Fibroblast of skin of back (primary cell): ENCODE measurements around the gene LDAF1. TPM values are rescaled to one million over a fixed set of nuclear protein-coding genes. Genes with fewer than 3 reads are reported as not detected.
"Not testable (repeated sequence)": the region's sequence is repeated elsewhere in the genome, so short reads cannot be mapped to it uniquely, and the experiment has no call there.

Source experiments
- DNase-seq: peaks from one replicate; pipeline ENCODE4 v3.0.0-alpha.2; 2013
- polyA plus RNA-seq, 2 experiments: library from polyadenylated mRNA; unstranded; fragments of 120-200 nt; gene quantifications; one replicate each; pipeline ENCODE4 v1.2.1, GENCODE V29; 2013; ENCODE audit not compliant: insufficient read length in 2 of 2

LDAF1 gene
- polyA plus RNA-seq (2013, experiment 1 of 2; ENCODE audit: insufficient read length), result 28.6 TPM
- polyA plus RNA-seq (2013, experiment 2 of 2; ENCODE audit: insufficient read length), result 34.9 TPM

GRCh38 chr16:21158208-21159110 lies at the start of gene LDAF1:
LDAF1 (plus strand) TSS chr16:21158674; CDS start chr16:21161183, 2,509 bp downstream.
- DNase-seq, result peak; percentile 83

GRCh38 chr16:21115551-21115950 lies 42.9 kb upstream of the LDAF1 start:
- not testable (repeated sequence) for DNase-seq

- DNase-seq, result peak; percentile 11
These were observed 42.3 kb upstream of the LDAF1 start for GRCh38 chr16:21116148-21116693.

GRCh38 chr16:21117567-21117966 lies 40.9 kb upstream of the LDAF1 start:
- no peak for DNase-seq

- no peak for DNase-seq
These were observed 37.4 kb upstream of the LDAF1 start for GRCh38 chr16:21120976-21121520.

GRCh38 chr16:21125191-21125590 lies 33.3 kb upstream of the LDAF1 start:
- DNase-seq, result no peak

GRCh38 chr16:21126518-21126917 lies 32.0 kb upstream of the LDAF1 start:
- DNase-seq, result no peak

- no peak for DNase-seq
These were observed 29.5 kb upstream of the LDAF1 start for GRCh38 chr16:21128991-21129390.

- no peak for DNase-seq
These were observed 27.7 kb upstream of the LDAF1 start for GRCh38 chr16:21130811-21131210.

GRCh38 chr16:21134053-21134452 lies 24.4 kb upstream of the LDAF1 start:
- DNase-seq, result no peak

- DNase-seq, result no peak
These were observed 12.7 kb upstream of the LDAF1 start for GRCh38 chr16:21145738-21146137.

- no peak for DNase-seq
These were observed 8.0 kb upstream of the LDAF1 start, which contains the start of gene DNAH3 for GRCh38 chr16:21150375-21151001. DNAH3 (minus strand) TSS chr16:21150846; CDS start chr16:21150319, 527 bp downstream.

GRCh38 chr16:21152160-21153030 lies 6.1 kb upstream of the LDAF1 start:
- not testable (repeated sequence) for DNase-seq

- not testable (repeated sequence) for DNase-seq
These were observed 5.2 kb upstream of the LDAF1 start for GRCh38 chr16:21153124-21153729.

- DNase-seq, result not testable (repeated sequence)
These were observed 2.5 kb upstream of the LDAF1 start for GRCh38 chr16:21156011-21156410.

- DNase-seq, result peak; percentile 84
These were observed 1.6 kb upstream of the LDAF1 start for GRCh38 chr16:21156767-21157467.

- no peak for DNase-seq
These were observed 842 bp upstream of the LDAF1 start for GRCh38 chr16:21157632-21158031.

GRCh38 chr16:21159281-21159951 lies 942 bp downstream of the LDAF1 start:
- DNase-seq, result no peak

GRCh38 chr16:21160276-21160675 lies 1.8 kb downstream of the LDAF1 start:
- DNase-seq, result no peak

GRCh38 chr16:21161211-21161610 lies 2.7 kb downstream of the LDAF1 start:
- DNase-seq, result no peak
